Esophagus (tissue), 2 donors: ENCODE results near the gene ZCCHC24. TPM values are rescaled to one million over a fixed set of nuclear protein-coding genes. Genes with fewer than 3 reads are reported as not detected.
"Not testable (repeated sequence)": the region's sequence is repeated elsewhere in the genome, so short reads cannot be mapped to it uniquely, and the experiment has no call there.

Experiments used
- H3K27ac ChIP-seq, 2 donors: one replicate each; pipeline ENCODE4 v1.5.1; 2013; ENCODE audit warnings: low read depth in 2 of 2, mild to moderate bottlenecking in 2 of 2, inconsistent platforms in 1 of 2, low read length in 1 of 2, moderate library complexity in 1 of 2
- H3K27me3 ChIP-seq, 2 donors: one replicate each; pipeline ENCODE4 v1.6.1; 2013; ENCODE audit warnings: low read length in 2 of 2, control low read depth in 1 of 2, mild to moderate bottlenecking in 1 of 2; ENCODE audit not compliant: insufficient read depth in 2 of 2, control insufficient read depth in 1 of 2
- H3K36me3 ChIP-seq, 2 donors: one replicate each; pipeline ENCODE4 v1.6.1; 2013; ENCODE audit warnings: low read length in 1 of 2; ENCODE audit not compliant: control insufficient read depth in 2 of 2, insufficient read depth in 2 of 2
- H3K4me1 ChIP-seq, 2 donors: one replicate each; pipeline ENCODE4 v1.6.1; 2013; ENCODE audit warnings: low read length in 1 of 2; ENCODE audit not compliant: control insufficient read depth in 2 of 2, insufficient read depth in 2 of 2
- H3K4me3 ChIP-seq, 2 donors: one replicate each; pipeline ENCODE4 v1.5.1; 2013; ENCODE audit warnings: low read length in 2 of 2, mild to moderate bottlenecking in 2 of 2, low read depth in 1 of 2, moderate library complexity in 1 of 2
- H3K9me3 ChIP-seq, 2 donors: one replicate each; pipeline ENCODE4 v1.6.1; 2013; ENCODE audit warnings: mild to moderate bottlenecking in 2 of 2, low read depth in 1 of 2, low read length in 1 of 2, moderate library complexity in 1 of 2; ENCODE audit not compliant: control insufficient read depth in 2 of 2, insufficient read depth in 1 of 2
- WGBS, 2 donors: extraction: QIAGEN DNeasy Blood & Tissue Kit; methylation state at CpG; one replicate each; pipeline ENCODE4 v1.1.7; 2013; 5-methylcytosine and 5-hydroxymethylcytosine counted together
- polyA plus RNA-seq, 2 donors: library from polyadenylated mRNA; stranded (reverse); fragments of 200-250 nt; gene quantifications; one replicate each; pipeline ENCODE4 v1.2.3, GENCODE V29; 2013
- donor health status: healthy with polysubstance abuse.
- donor health status: Bipolar disorder and iron deficiency.

ZCCHC24 gene
- polyA plus RNA-seq, 2 donors, result 3.3 to 6.5 TPM

- Histone ChIP-seq H3K4me1 (peaks cover 0 to 3% of the 10 kb centered on the region in 2 donors), H3K9me3 (no peaks in the 10 kb centered on the region), H3K27ac (no peak overlapping the region), H3K36me3 (no peaks in the 10 kb centered on the region), H3K4me3 (no peak overlapping the region), H3K27me3 (no peaks in the 10 kb centered on the region)
- WGBS, 2 donors, result 95 to 99% methylated on average over 3 of the region's 3 CpGs
Observed at GRCh38 chr10:79336276-79336675, 109.1 kb downstream of the ZCCHC24 start.

- Histone ChIP-seq H3K4me3 (no peak overlapping the region), H3K27ac (no peak overlapping the region), H3K36me3 (no peaks in the 10 kb centered on the region), H3K27me3 (no peaks in the 10 kb centered on the region), H3K4me1 (peaks cover 0 to 3% of the 10 kb centered on the region in 2 donors), H3K9me3 (no peaks in the 10 kb centered on the region)
- WGBS, 2 donors, result 83 to 85% methylated on average over 11 to 13 of the region's 13 CpGs
Observed at GRCh38 chr10:79335470-79336235, 109.8 kb downstream of the ZCCHC24 start.

- H3K27me3 ChIP-seq, result no peaks in the 10 kb centered on the region
- H3K27ac ChIP-seq, result no peak overlapping the region
- H3K36me3 ChIP-seq, result no peaks in the 10 kb centered on the region
- peaks cover 0 to 3% of the 10 kb centered on the region in 2 donors for H3K4me1 ChIP-seq
- no peaks in the 10 kb centered on the region for H3K9me3 ChIP-seq
- H3K4me3 ChIP-seq, result no peak overlapping the region
- WGBS, 2 donors, result 83 to 88% methylated on average over 2 of the region's 2 CpGs
Observed at GRCh38 chr10:79335094-79335469, 110.3 kb downstream of the ZCCHC24 start.

- Histone ChIP-seq H3K27ac (no peak overlapping the region), H3K36me3 (no peaks in the 10 kb centered on the region), H3K9me3 (no peaks in the 10 kb centered on the region), H3K4me1 (peaks cover 0 to 3% of the 10 kb centered on the region in 2 donors), H3K4me3 (no peak overlapping the region), H3K27me3 (no peaks in the 10 kb centered on the region)
- WGBS, 2 donors, result 96 to 98% methylated on average over 2 of the region's 2 CpGs
Observed at GRCh38 chr10:79334573-79334972, 110.9 kb downstream of the ZCCHC24 start.

GRCh38 chr10:79333513-79333912 lies 111.9 kb downstream of the ZCCHC24 start:
- Histone ChIP-seq H3K27ac (no peak overlapping the region), H3K27me3 (no peaks in the 10 kb centered on the region), H3K9me3 (no peaks in the 10 kb centered on the region), H3K4me1 (peaks cover 0 to 11% of the 10 kb centered on the region in 2 donors), H3K4me3 (no peak overlapping the region), H3K36me3 (no peaks in the 10 kb centered on the region)
- 83 to 85% methylated on average over 2 of the region's 2 CpGs for WGBS, 2 donors

- not testable (repeated sequence) for H3K9me3 ChIP-seq, H3K4me3 ChIP-seq, H3K27me3 ChIP-seq, H3K36me3 ChIP-seq, H3K27ac ChIP-seq
- 98 to 99% methylated on average over 2 to 3 of the region's 10 CpGs for WGBS, 2 donors
- H3K4me1 ChIP-seq, result peaks cover 0 to 11% of the 10 kb centered on the region in 2 donors
Observed at GRCh38 chr10:79332610-79333315, 112.7 kb downstream of the ZCCHC24 start.

Other genes with a start within 250 kb of the ZCCHC24 start
- 10 to 100 TPM; 38.4 to 57.4 TPM for gene PPIF, start 98.2 kb downstream of the ZCCHC24 start, polyA plus RNA-seq
- gene EIF5AL1, start 66.9 kb upstream of the ZCCHC24 start, polyA plus RNA-seq, result 1 to 10 TPM; 1.0 to 1.1 TPM
- 1 to 10 TPM in 1 of 2 donors, under 1 TPM in 1; 0.38 to 1.4 TPM for gene SFTPA2, start 114.8 kb upstream of the ZCCHC24 start, polyA plus RNA-seq
- under 1 TPM; 0.29 to 0.57 TPM for gene SFTPA1, start 165.3 kb upstream of the ZCCHC24 start, polyA plus RNA-seq